Globus pallidus (tissue), 1 donor: ENCODE measurements around the gene GOT2.
"Not testable (repeated sequence)": the region's sequence is repeated elsewhere in the genome, so short reads cannot be mapped to it uniquely, and the experiment has no call there.

ENCODE experiments used
- DNase-seq: peaks from one replicate; pipeline ENCODE4 v3.0.0-alpha.2; 2015; ENCODE audit warnings: low spot score

The GOT2 gene

GRCh38 chr16:58733671-58734458 is at the start of gene GOT2:
GOT2 (minus strand) TSS chr16:58734316; CDS start chr16:58734228, 88 bp downstream.
- peak; percentile 77 for DNase-seq

- DNase-seq, result not testable (repeated sequence)
Measured at GRCh38 chr16:58779291-58779690, 45.2 kb upstream of the GOT2 start.

GRCh38 chr16:58773870-58774269 is 39.8 kb upstream of the GOT2 start:
- DNase-seq, result no peak

- DNase-seq, result no peak
Measured at GRCh38 chr16:58768145-58768544, 34.0 kb upstream of the GOT2 start.

- DNase-seq, result no peak
Measured at GRCh38 chr16:58767581-58767980, 33.5 kb upstream of the GOT2 start.

GRCh38 chr16:58756650-58757332 is 22.7 kb upstream of the GOT2 start:
- DNase-seq, result no peak

- peak; percentile 79 for DNase-seq
Measured at GRCh38 chr16:58755989-58756649, 22.0 kb upstream of the GOT2 start.

GRCh38 chr16:58753711-58754134 is 19.6 kb upstream of the GOT2 start:
- no peak for DNase-seq

- DNase-seq, result no peak
Measured at GRCh38 chr16:58744497-58744896, 10.4 kb upstream of the GOT2 start.

- DNase-seq, result no peak
Measured at GRCh38 chr16:58741976-58742375, 7.9 kb upstream of the GOT2 start.

GRCh38 chr16:58741166-58741565 is 7.0 kb upstream of the GOT2 start:
- DNase-seq, result no peak

- no peak for DNase-seq
Measured at GRCh38 chr16:58738672-58739296, 4.7 kb upstream of the GOT2 start.

GRCh38 chr16:58736341-58736740 is 2.2 kb upstream of the GOT2 start:
- not testable (repeated sequence) for DNase-seq

- no peak for DNase-seq
Measured at GRCh38 chr16:58734459-58734787, 307 bp upstream of the GOT2 start.

GRCh38 chr16:58733248-58733670 is 857 bp downstream of the GOT2 start:
- peak; percentile 29 for DNase-seq

- DNase-seq, result no peak
Measured at GRCh38 chr16:58732545-58733247, 1.4 kb downstream of the GOT2 start.

- DNase-seq, result peak; percentile 68
Measured at GRCh38 chr16:58730724-58731370, 3.3 kb downstream of the GOT2 start.

GRCh38 chr16:58727796-58728568 is 6.1 kb downstream of the GOT2 start:
- no peak for DNase-seq

GRCh38 chr16:58727028-58727781 is 6.9 kb downstream of the GOT2 start:
- DNase-seq, result no peak

GRCh38 chr16:58723109-58723508 is 11.0 kb downstream of the GOT2 start:
- no peak for DNase-seq
